ENCODE measurements around the gene HNRNPC.

DNA sequence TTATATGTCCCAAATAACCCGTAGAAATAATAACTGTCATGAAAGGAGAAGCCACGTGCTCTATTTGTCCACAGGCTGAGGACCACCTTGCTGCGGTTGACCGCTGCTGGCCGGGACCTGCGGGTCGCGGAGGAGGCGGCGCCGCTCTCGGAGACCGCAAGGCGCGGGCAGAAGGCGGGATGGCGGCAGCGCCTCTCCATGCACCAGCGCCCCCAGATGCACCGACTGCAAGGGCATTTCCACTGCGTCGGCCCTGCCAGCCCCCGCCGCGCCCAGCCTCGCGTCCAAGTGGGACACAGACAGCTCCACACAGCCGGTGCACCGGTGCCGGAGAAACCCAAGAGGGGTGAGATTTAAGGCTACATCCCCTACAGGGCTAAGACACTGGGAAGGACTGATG, 31.6 kb upstream of the HNRNPC start:
- 0 out of 6 replicates have a peak, but pooled peaks of 2 of the 3 experiments have one; percentile 1 to 8 for TF ChIP-seq CTCF (IDR thresholded peaks at IDR 0.05 in 2 of 3, conservative IDR thresholded peaks at IDR 0.05 in 1 of 3; ENCODE audit: control insufficient read depth in 2 of 3, extremely low read depth in 1 of 3, insufficient read depth in 1 of 3, low read depth in 3 of 3, low read length in 3 of 3)
- TF ChIP-seq CHD4 (IDR thresholded peaks at IDR 0.05), result no peak
- TF ChIP-seq GATAD2B (conservative IDR thresholded peaks at IDR 0.05; ENCODE audit: low read depth), result peak; percentile 39; the same call in 1 of the 2 replicates
- no peak for TF ChIP-seq GABPA (IDR thresholded peaks at IDR 0.05; ENCODE audit: low read depth)
- TF ChIP-seq CREM (IDR thresholded peaks at IDR 0.05; ENCODE audit: low read depth), result no peak
- no peak for TF ChIP-seq RB1 (IDR thresholded peaks at IDR 0.05; ENCODE audit: borderline replicate concordance)
- no peak for TF ChIP-seq POU2F2 (IDR thresholded peaks at IDR 0.05; ENCODE audit: borderline replicate concordance, low read depth, low read length)
- TF ChIP-seq PAX8 (IDR thresholded peaks at IDR 0.05), result no peak
- TF ChIP-seq SP1 (IDR thresholded peaks at IDR 0.05; ENCODE audit: low read depth, low read length), result no peak
- no peak for TF ChIP-seq ATF7 (IDR thresholded peaks at IDR 0.05; ENCODE audit: low read depth)
- TF ChIP-seq PML (IDR thresholded peaks at IDR 0.05; ENCODE audit: low read length), result no peak
- TF ChIP-seq POLR2AphosphoS2 (IDR thresholded peaks at IDR 0.05; ENCODE audit: low read depth, low read length), result no peak

All from GM12878 (cell line).